Activated T-helper 17 cell treated with anti-CD3 and anti-CD28 coated beads, Interleukin-2, amount 50 U/mL, for 72 hours (primary cell): ENCODE results near the gene UBL7. TPM values are rescaled to one million over a fixed set of nuclear protein-coding genes. Genes with fewer than 3 reads are reported as not detected.

Experiments used
- ATAC-seq: fragments of 150-1000 bp; cut with Tn5 transposase; replicated peaks from 2 replicates; pipeline ENCODE4 v1.10.0; 2021; ENCODE audit warnings: mild to moderate bottlenecking, moderate library complexity
- H3K27ac Mint-ChIP-seq: one replicate; pipeline ENCODE4 v1.8.0; 2022; ENCODE audit warnings: mixed read lengths
- H3K27me3 Mint-ChIP-seq: one replicate; pipeline ENCODE4 v1.8.0; 2022; ENCODE audit warnings: mixed read lengths
- H3K36me3 Mint-ChIP-seq: one replicate; pipeline ENCODE4 v1.8.0; 2022; ENCODE audit warnings: low read depth, mild to moderate bottlenecking, mixed read lengths
- H3K4me1 Mint-ChIP-seq: one replicate; pipeline ENCODE4 v1.8.0; 2022; ENCODE audit warnings: mixed read lengths
- H3K4me3 Mint-ChIP-seq: one replicate; pipeline ENCODE4 v1.8.0; 2022; ENCODE audit warnings: mild to moderate bottlenecking, mixed read lengths
- H3K9me3 Mint-ChIP-seq: one replicate; pipeline ENCODE4 v1.8.0; 2022; ENCODE audit warnings: mixed read lengths
- total RNA-seq, 2 donors: library from RNA; stranded (reverse); gene quantifications; one replicate each; pipeline ENCODE4 v1.2.3, GENCODE V29; 2022

Gene UBL7
- total RNA-seq, 2 donors from 2014 or later: 38.0 to 52.6 TPM

GRCh38 chr15:74427607-74428441, 33.1 kb downstream of the UBL7 start:
- H3K27me3 Mint-ChIP-seq: no peaks in the 10 kb centered on the region
- H3K4me3 Mint-ChIP-seq: peak overlapping the region; percentile 32
- peaks cover 92% of the 10 kb centered on the region for H3K36me3 Mint-ChIP-seq
- H3K4me1 Mint-ChIP-seq: peaks cover 38% of the 10 kb centered on the region
- no peaks in the 10 kb centered on the region for H3K9me3 Mint-ChIP-seq
- ATAC-seq: no peak
- H3K27ac Mint-ChIP-seq: peak overlapping the region; percentile 78

DNA sequence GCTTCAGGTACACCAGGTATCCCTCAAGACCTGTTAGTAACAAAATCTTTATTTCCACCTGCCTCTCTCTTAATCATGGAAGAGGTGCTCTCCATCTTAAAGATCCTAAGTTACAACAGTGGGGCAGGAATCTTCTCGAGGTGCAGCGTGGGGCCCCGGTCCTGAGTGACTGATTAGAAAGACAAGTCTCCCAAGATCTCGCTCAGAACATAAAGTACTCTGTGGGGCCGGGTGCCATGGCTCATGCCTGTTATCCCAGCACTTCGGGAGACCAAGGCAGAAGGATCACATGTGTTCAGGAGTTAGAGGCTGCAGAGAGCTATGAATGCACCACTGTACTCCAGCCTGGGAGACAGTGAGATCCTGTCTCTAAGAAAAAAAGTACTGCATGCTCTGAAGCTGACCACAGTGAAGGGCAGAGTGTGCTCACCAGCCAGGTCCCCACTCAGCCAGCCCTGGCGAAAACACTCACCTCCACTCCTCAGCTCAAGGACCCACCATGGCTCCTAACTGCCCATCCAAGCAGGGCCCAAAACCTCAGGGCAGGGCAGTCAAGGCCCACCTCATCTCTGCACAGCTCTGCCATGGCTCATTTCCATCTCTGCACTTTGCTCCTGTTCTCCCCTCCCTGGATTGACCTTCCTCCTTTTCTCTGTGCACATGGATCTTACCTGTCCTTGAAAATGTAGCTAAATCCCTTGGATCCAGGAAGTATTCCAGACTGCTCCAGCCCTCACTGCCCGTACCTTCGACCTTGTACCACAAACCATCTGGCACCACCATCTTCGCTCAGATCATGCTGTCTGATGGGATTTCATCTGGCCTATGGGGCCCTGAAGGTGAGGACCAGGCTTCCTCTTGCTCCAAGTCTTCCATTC, 34.3 kb downstream of the UBL7 start:
- Mint-ChIP-seq H3K9me3 (no peaks in the 10 kb centered on the region), H3K4me1 (peaks cover 35% of the 10 kb centered on the region), H3K27me3 (no peaks in the 10 kb centered on the region)

GRCh38 chr15:74425630-74426029, 35.3 kb downstream of the UBL7 start:
- Mint-ChIP-seq H3K4me1 (peaks cover 26% of the 10 kb centered on the region), H3K4me3 (no peak overlapping the region), H3K27ac (peak overlapping the region; percentile 52), H3K27me3 (no peaks in the 10 kb centered on the region), H3K36me3 (peaks cover 81% of the 10 kb centered on the region), H3K9me3 (no peaks in the 10 kb centered on the region)
- no peak for ATAC-seq

More for the DNA sequence above, 34.3 kb downstream of the UBL7 start:
- Mint-ChIP-seq H3K27ac (peak overlapping the region; percentile 52), H3K36me3 (peaks cover 84% of the 10 kb centered on the region), H3K4me3 (no peak overlapping the region)
- no peak for ATAC-seq

- no peak for ATAC-seq
- H3K4me3 Mint-ChIP-seq: no peak overlapping the region
- no peaks in the 10 kb centered on the region for H3K27me3 Mint-ChIP-seq
- H3K4me1 Mint-ChIP-seq: peaks cover 25% of the 10 kb centered on the region
- peak overlapping the region; percentile 63 for H3K27ac Mint-ChIP-seq
- H3K36me3 Mint-ChIP-seq: peaks cover 81% of the 10 kb centered on the region
- no peaks in the 10 kb centered on the region for H3K9me3 Mint-ChIP-seq
Observed at GRCh38 chr15:74424901-74425528, 35.9 kb downstream of the UBL7 start.

DNA sequence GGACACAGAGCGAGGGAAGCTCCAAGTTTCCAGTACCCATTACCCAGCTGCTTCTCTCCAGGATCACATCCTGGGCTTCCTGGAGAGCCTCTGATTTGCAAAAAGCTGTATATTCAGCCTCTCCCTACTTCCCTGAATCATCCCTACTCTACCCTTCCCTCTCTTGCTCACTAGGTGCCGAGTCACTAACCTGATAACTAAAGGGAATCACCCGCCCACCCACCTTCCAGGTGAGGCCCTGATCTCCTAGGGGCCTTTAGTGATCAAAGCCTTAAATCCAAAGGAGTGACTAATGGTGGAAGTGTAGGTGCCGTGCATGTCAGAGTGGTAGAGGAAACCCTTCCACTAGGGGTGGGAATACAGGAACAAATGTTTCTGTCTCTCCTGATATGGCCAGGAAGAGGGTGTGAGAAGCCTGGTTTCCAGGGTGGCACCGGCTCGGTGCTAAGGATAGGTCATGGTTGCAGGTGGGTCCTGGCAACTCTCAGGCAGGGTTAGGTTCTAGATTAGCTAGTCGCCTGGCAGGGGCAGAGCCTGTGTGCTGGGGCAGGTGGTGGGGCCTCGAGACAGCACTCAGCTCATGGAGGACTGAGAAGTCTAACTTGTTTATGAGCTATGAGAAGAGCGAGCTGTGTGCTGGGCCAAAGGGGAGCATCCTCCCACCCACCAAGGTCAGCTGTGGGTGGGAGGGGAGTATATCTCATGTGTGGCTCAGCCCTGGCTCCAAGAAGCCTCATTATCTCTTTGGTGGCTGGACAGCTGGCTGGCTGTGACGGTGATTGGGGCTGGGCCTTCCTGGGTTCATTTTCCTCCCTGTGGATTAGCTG, 37.3 kb downstream of the UBL7 start:
- H3K9me3 Mint-ChIP-seq: no peaks in the 10 kb centered on the region
- peak; percentile 40 for ATAC-seq
- peaks cover 19% of the 10 kb centered on the region for H3K4me1 Mint-ChIP-seq
- H3K27me3 Mint-ChIP-seq: no peaks in the 10 kb centered on the region
- H3K4me3 Mint-ChIP-seq: no peak overlapping the region
- H3K27ac Mint-ChIP-seq: peak overlapping the region; percentile 63
- peaks cover 85% of the 10 kb centered on the region for H3K36me3 Mint-ChIP-seq

DNA sequence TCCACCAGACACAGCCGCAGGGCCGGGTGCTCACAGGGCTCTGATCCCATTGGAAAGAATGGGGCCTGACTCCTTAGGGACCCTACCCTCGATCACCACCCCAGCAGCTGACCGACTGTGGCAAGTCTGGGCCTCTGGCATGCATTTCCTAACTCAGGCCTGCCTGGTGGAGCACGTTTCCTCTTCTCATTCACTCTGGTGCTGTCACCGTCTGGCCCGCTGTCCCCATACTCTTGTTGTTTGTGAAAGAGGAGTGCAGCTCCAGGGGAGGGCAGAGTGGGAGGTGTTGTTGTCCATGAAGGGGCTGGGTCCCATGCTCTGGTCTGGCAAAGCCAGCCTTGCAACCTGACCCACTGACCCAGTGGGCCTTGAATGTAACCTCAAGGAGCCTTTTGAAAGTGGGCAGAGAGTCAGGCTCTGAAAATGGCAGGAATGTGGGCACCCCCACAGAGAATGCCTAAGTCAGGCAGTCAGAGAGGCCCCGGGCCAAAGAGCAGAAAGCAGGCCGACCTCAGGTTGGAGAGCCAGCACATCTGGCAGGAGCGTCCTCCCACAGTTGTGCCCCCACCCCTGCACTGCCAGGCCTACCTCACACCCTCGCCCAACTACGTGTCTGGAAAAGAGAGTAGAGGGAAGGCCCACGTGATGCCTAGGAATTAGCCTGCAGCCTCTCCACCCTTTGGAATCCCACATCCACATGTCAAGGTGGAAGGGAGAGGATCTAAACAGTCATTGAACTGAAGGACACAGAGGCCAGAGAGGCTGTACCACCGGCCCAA, 38.1 kb downstream of the UBL7 start:
- no peak for ATAC-seq
- Mint-ChIP-seq H3K27ac (no peak overlapping the region), H3K36me3 (peaks cover 85% of the 10 kb centered on the region), H3K9me3 (no peaks in the 10 kb centered on the region), H3K4me3 (no peak overlapping the region), H3K27me3 (no peaks in the 10 kb centered on the region), H3K4me1 (peaks cover 13% of the 10 kb centered on the region)

DNA sequence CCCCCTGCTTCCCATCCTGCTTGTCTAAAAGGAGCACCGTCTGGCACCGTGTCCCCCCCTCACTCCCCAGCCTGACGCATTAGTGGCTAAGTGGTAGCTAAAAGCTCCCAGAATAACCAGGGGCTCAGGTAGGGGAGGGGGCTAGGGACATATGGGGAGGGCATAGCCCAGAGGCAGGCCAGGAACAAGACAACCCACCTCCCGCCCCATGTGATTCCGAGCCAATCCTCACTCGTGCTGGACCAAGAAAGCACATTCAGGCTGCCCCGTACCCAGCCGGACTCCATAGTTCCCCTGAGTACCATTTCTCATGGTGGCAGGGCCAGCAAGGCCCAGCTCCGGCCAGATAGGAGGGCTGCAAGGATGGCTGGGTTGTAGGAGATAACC, 38.7 kb downstream of the UBL7 start:
- Mint-ChIP-seq H3K9me3 (no peaks in the 10 kb centered on the region), H3K4me1 (peaks cover 9% of the 10 kb centered on the region), H3K27ac (no peak overlapping the region), H3K36me3 (peaks cover 85% of the 10 kb centered on the region), H3K27me3 (no peaks in the 10 kb centered on the region), H3K4me3 (no peak overlapping the region)
- ATAC-seq: no peak

DNA sequence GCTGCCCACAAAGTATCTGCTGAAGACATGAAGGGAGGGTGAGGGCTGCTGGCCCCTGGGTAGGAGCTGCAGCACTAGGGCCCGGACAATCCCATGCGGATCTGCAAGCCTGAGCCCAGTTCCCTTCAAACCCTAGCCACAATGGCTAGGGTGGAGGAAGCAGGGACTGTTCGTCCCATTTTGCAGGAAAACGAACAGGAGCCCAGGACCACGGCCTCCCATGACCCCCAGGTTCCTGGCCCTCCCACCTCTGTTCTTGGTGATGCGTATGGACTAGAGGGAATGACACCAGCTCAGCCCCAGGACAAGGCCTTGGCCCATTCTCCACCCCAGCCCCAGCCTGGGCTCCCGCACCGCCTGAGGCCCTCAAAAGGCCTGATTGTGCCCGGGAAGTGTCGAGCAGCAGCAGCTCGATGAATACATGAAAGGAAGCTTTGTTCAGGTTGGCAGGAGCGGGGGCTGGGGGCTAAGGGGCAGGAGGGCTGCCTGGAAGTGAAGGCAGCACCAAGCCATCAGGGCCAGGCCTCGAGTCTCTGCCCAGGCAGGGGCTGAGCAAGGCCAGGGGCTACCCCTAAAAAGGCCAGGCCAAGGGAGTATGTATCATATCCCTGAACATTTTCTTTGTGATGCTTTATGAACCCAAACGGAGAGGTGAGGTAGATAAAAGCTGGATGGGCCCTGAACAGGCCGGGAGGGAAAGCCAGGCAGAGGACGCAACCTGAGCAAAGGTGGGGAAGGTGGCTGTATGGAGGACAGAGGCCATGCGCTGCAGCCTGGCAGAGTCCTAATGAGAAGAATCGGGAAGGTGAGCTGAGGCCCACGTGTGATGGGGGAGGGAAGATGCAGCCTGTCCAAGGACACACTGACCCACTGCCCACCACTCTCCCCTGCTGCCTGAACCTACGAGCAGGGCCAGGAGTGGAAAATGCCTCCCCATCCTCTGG, 39.4 kb downstream of the UBL7 start:
- Mint-ChIP-seq H3K36me3 (peaks cover 85% of the 10 kb centered on the region), H3K27me3 (no peaks in the 10 kb centered on the region), H3K4me3 (no peak overlapping the region), H3K4me1 (peaks cover 6% of the 10 kb centered on the region), H3K9me3 (no peaks in the 10 kb centered on the region), H3K27ac (peak overlapping the region; percentile 28)
- ATAC-seq: no peak

DNA sequence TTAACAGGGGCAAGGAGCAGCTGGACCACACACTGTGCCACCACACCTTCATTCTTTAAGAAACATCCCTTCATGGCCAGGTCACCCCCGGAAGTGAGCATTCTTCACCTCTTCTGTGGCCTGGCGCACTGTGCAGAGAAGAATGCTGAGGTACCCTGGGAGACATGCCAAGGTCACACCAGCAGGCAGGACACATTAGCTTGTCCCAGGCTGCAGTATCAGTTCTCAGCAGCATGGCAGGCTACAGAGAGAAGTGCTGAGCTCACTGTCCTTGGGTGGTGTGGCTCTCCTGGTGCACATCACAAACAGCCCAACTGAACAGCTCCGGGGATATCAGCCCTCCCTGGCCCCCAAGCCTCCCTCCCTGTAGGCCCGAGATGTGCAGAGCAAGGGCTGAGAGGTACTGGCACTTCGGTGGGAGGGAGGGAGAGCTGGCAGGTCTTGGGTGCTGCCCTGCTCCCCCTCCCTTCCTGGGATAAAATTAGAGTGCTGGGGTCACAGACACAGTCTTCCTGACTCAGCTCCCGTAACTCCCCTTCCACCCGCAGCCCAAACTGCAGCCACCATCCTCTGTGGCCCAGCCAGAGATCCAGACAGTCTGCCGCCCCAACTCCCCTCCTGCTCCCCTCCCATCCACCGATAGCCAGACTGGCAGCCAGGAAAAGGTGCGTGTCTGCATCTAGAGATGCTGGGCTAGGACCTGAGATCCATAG, 40.6 kb downstream of the UBL7 start:
- H3K27me3 Mint-ChIP-seq: no peaks in the 10 kb centered on the region
- H3K9me3 Mint-ChIP-seq: no peaks in the 10 kb centered on the region
- peaks cover 12% of the 10 kb centered on the region for H3K4me1 Mint-ChIP-seq
- no peak for ATAC-seq
- no peak overlapping the region for H3K4me3 Mint-ChIP-seq
- H3K27ac Mint-ChIP-seq: no peak overlapping the region
- peaks cover 85% of the 10 kb centered on the region for H3K36me3 Mint-ChIP-seq

DNA sequence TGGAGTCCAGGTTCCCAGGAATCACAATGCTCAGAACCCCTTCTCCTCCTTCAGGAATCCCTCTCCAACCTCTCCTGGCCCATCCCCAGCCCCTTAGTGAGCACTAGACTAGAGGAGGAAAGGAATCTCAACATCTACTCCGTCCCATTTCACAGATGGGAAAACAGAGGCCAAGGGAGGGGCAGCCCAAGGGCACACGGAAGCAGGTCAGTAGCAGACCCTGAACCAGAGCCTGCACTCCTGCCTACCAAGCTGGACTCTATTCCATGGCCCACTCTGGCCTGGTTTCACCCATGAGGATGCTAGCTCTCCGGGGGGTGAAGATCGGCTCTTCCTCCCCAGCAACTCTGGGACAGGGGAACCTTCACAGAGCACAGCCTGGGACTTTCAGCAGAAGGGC, 41.5 kb downstream of the UBL7 start:
- no peaks in the 10 kb centered on the region for H3K9me3 Mint-ChIP-seq
- peaks cover 85% of the 10 kb centered on the region for H3K36me3 Mint-ChIP-seq
- no peaks in the 10 kb centered on the region for H3K27me3 Mint-ChIP-seq
- no peak overlapping the region for H3K4me3 Mint-ChIP-seq
- H3K27ac Mint-ChIP-seq: no peak overlapping the region
- ATAC-seq: no peak
- H3K4me1 Mint-ChIP-seq: peaks cover 7% of the 10 kb centered on the region

GRCh38 chr15:74418575-74419338, 42.2 kb downstream of the UBL7 start:
- Mint-ChIP-seq H3K4me3 (no peak overlapping the region), H3K9me3 (no peaks in the 10 kb centered on the region), H3K36me3 (peaks cover 85% of the 10 kb centered on the region), H3K27ac (peak overlapping the region; percentile 28), H3K27me3 (no peaks in the 10 kb centered on the region), H3K4me1 (peaks cover 7% of the 10 kb centered on the region)
- ATAC-seq: no peak
